ENCODE measurements around the gene CHST10.

The CHST10 gene

GRCh38 chr2:100413571-100413970 lies 3.9 kb downstream of the CHST10 start:
- DNase-seq: no peak

GRCh38 chr2:100412881-100413321 lies 4.6 kb downstream of the CHST10 start:
- DNase-seq: no peak

- no peak for DNase-seq
These were observed 5.0 kb downstream of the CHST10 start for GRCh38 chr2:100412466-100412865.

- DNase-seq: no peak
These were observed 5.6 kb downstream of the CHST10 start for GRCh38 chr2:100411841-100412292.

- no peak for DNase-seq
These were observed 7.4 kb downstream of the CHST10 start for GRCh38 chr2:100409975-100410647.

- no peak for DNase-seq
These were observed 8.0 kb downstream of the CHST10 start for GRCh38 chr2:100409461-100409860.

GRCh38 chr2:100408941-100409340 lies 8.5 kb downstream of the CHST10 start:
- no peak for DNase-seq

GRCh38 chr2:100408104-100408503 lies 9.4 kb downstream of the CHST10 start:
- no peak for DNase-seq

GRCh38 chr2:100407563-100407962 lies 9.9 kb downstream of the CHST10 start:
- no peak for DNase-seq

- DNase-seq: no peak
These were observed 10.4 kb downstream of the CHST10 start for GRCh38 chr2:100407073-100407472.

- no peak for DNase-seq
These were observed 11.4 kb downstream of the CHST10 start for GRCh38 chr2:100406120-100406508.

- DNase-seq: no peak
These were observed 11.9 kb downstream of the CHST10 start for GRCh38 chr2:100405403-100406119.

- DNase-seq: no peak
These were observed 13.1 kb downstream of the CHST10 start for GRCh38 chr2:100404411-100404810.

- DNase-seq: no peak
These were observed 13.7 kb downstream of the CHST10 start for GRCh38 chr2:100403722-100404121.

- DNase-seq: no peak
These were observed 16.2 kb downstream of the CHST10 start for GRCh38 chr2:100401268-100401667.

GRCh38 chr2:100399714-100400113 lies 17.8 kb downstream of the CHST10 start:
- no peak for DNase-seq

GRCh38 chr2:100397976-100398375 lies 19.5 kb downstream of the CHST10 start:
- DNase-seq: no peak

GRCh38 chr2:100397118-100397860 lies 20.2 kb downstream of the CHST10 start:
- no peak for DNase-seq

GRCh38 chr2:100396483-100396882 lies 21.0 kb downstream of the CHST10 start:
- no peak for DNase-seq

- no peak for DNase-seq
These were observed 21.7 kb downstream of the CHST10 start for GRCh38 chr2:100395532-100396350.

- no peak for DNase-seq
These were observed 23.3 kb downstream of the CHST10 start for GRCh38 chr2:100394111-100394641.

- no peak for DNase-seq
These were observed 24.1 kb downstream of the CHST10 start for GRCh38 chr2:100393362-100393761.

- no peak for DNase-seq
These were observed 24.8 kb downstream of the CHST10 start for GRCh38 chr2:100392715-100393114.
